H1 (cell line): ENCODE data around the gene CACNA2D3. TPM values are rescaled to one million over a fixed set of nuclear protein-coding genes. Genes with fewer than 3 reads are reported as not detected.

ENCODE experiments used
- CTCF ChIA-PET: fragments of 300-600 bp; sonication (Branson Sonifier 250); formaldehyde crosslinking; loops from one replicate; lab custom pipeline; 2021; ENCODE audit not compliant: partially characterized antibody; lab: Charles Lee
- POLR2A ChIA-PET: fragments of 300-600 bp; sonication (Branson Sonifier 250); formaldehyde crosslinking; loops from one replicate; lab custom pipeline; 2021; ENCODE audit warnings: inconsistent platforms; ENCODE audit not compliant: partially characterized antibody; lab: Charles Lee
- DNase-seq, 2 experiments: peaks; one replicate each; pipeline versions ENCODE4 v3.0.0 to v3.0.0-alpha.2; 2010 to 2022; ENCODE audit warnings: low spot score in 2 of 2, low read depth in 1 of 2, mixed read lengths in 1 of 2
- FAIRE-seq: peaks from 2 replicates; lab custom pipeline; 2011; peaks lifted over from hg19 to GRCh38; lab: Jason Lieb, UNC
- H2AFZ ChIP-seq: 2 replicates; pipeline ENCODE4 v1.8.1; 2012; ENCODE audit warnings: low read length, inconsistent platforms
- H2AK5ac ChIP-seq: 2 replicates; pipeline ENCODE4 v1.6.1; 2013; ENCODE audit warnings: low read depth, low read length
- H2BK120ac ChIP-seq: replicated peaks from 2 replicates; pipeline ENCODE3; 2013; ENCODE audit warnings: low read depth, low read length, inconsistent platforms
- H2BK12ac ChIP-seq: 2 replicates; pipeline ENCODE4 v1.6.1; 2013; ENCODE audit warnings: low read depth, low read length
- H2BK15ac ChIP-seq: 2 replicates; pipeline ENCODE4 v1.6.1; 2013; ENCODE audit warnings: low read length
- H2BK20ac ChIP-seq: 2 replicates; pipeline ENCODE4 v1.6.1; 2013; ENCODE audit warnings: low read length
- H2BK5ac ChIP-seq: 2 replicates; pipeline ENCODE4 v1.6.1; 2013; ENCODE audit warnings: low read depth, low read length
- H3K14ac ChIP-seq: 2 replicates; pipeline ENCODE4 v1.6.1; 2013; ENCODE audit warnings: inconsistent platforms; ENCODE audit not compliant: insufficient read length
- H3K18ac ChIP-seq: 2 replicates; pipeline ENCODE4 v1.6.1; 2013; ENCODE audit warnings: low read length; ENCODE audit errors: extremely low read depth
- H3K23ac ChIP-seq: 2 replicates; pipeline ENCODE4 v1.6.1; 2013; ENCODE audit warnings: inconsistent platforms; ENCODE audit not compliant: insufficient read length
- H3K23me2 ChIP-seq: 2 replicates; pipeline ENCODE4 v1.6.1; 2013; ENCODE audit warnings: low read depth, low read length
- H3K27ac ChIP-seq: 2 replicates; pipeline ENCODE4 v1.6.1; 2011; ENCODE audit warnings: low read depth, low read length, inconsistent platforms
- H3K27me3 ChIP-seq, 4 experiments: replicated peaks in 1 of 4; 1 replicate in 1 of 4; 2 replicates in 3 of 4; pipeline versions ENCODE4 v1.6.1 to v1.8.1; 2011 to 2013; ENCODE audit warnings: low read length in 3 of 4, mild to moderate bottlenecking in 3 of 4, inconsistent platforms in 2 of 4, mixed read lengths in 2 of 4, moderate library complexity in 1 of 4; ENCODE audit not compliant: control insufficient read depth in 3 of 4, insufficient read depth in 3 of 4; ENCODE audit errors: extremely low read depth in 1 of 4
- H3K36me3 ChIP-seq, 4 experiments: 2 replicates each; pipeline versions ENCODE4 v1.6.1 to v1.8.1; 2011 to 2013; ENCODE audit warnings: mild to moderate bottlenecking in 4 of 4, low read length in 3 of 4, moderate library complexity in 2 of 4, control low read depth in 1 of 4, inconsistent platforms in 1 of 4; ENCODE audit not compliant: insufficient read depth in 4 of 4, control insufficient read depth in 2 of 4
- H3K4ac ChIP-seq: replicated peaks from 2 replicates; pipeline ENCODE3; 2013; ENCODE audit warnings: low read length, low read depth, mixed read lengths, inconsistent platforms; ENCODE audit not compliant: insufficient read length
- H3K4me1 ChIP-seq, 4 experiments: replicated peaks in 1 of 4; 1 replicate in 1 of 4; 2 replicates in 3 of 4; pipeline versions ENCODE4 v1.6.1 to v1.8.1; 2011 to 2013; ENCODE audit warnings: low read length in 3 of 4, inconsistent platforms in 2 of 4, mixed read lengths in 1 of 4; ENCODE audit not compliant: insufficient read depth in 4 of 4, control insufficient read depth in 3 of 4
- H3K4me2 ChIP-seq, 2 experiments: 2 replicates each; pipeline versions ENCODE4 v1.6.1 to v1.8.1; 2011 to 2013; ENCODE audit warnings: low read depth in 2 of 2, low read length in 2 of 2, control low read depth in 1 of 2, inconsistent platforms in 1 of 2, mild to moderate bottlenecking in 1 of 2; ENCODE audit not compliant: insufficient read depth in 1 of 2
- H3K4me3 ChIP-seq, 4 experiments: fragments of 200-600, 300-600 bp in 1 of 4; sonication (generic), shearing (Covaris generic), sonication (Bioruptor Twin) in 1 of 4; 2 replicates each; pipeline versions ENCODE4 v1.5.1 to v1.8.1; 2011 to 2016; ENCODE audit warnings: low read length in 4 of 4, low read depth in 3 of 4, control low read depth in 2 of 4, inconsistent platforms in 2 of 4, mild to moderate bottlenecking in 2 of 4, mixed read lengths in 1 of 4, moderate library complexity in 1 of 4; ENCODE audit not compliant: insufficient read depth in 2 of 4; ENCODE audit errors: extremely low read depth in 1 of 4
- H3K56ac ChIP-seq: replicated peaks from 2 replicates; pipeline ENCODE3; 2013; ENCODE audit warnings: low read depth, mild to moderate bottlenecking, mixed read lengths, low read length, inconsistent platforms; ENCODE audit not compliant: insufficient read length
- H3K79me1 ChIP-seq: 2 replicates; pipeline ENCODE4 v1.6.1; 2013; ENCODE audit warnings: low read depth, low read length, control low read depth
- H3K79me2 ChIP-seq, 2 experiments: 2 replicates each; pipeline versions ENCODE4 v1.6.1 to v1.8.1; 2012 to 2013; ENCODE audit warnings: low read length in 2 of 2, mild to moderate bottlenecking in 2 of 2, inconsistent platforms in 1 of 2; ENCODE audit not compliant: insufficient read depth in 2 of 2, control insufficient read depth in 1 of 2
- H3K9ac ChIP-seq, 4 experiments: replicated peaks in 1 of 4; 1 replicate in 1 of 4; 2 replicates in 3 of 4; pipeline versions ENCODE4 v1.6.1 to v1.8.1; 2011 to 2013; ENCODE audit warnings: low read depth in 3 of 4, low read length in 3 of 4, control low read depth in 2 of 4, mild to moderate bottlenecking in 2 of 4, moderate library complexity in 2 of 4, inconsistent platforms in 1 of 4; ENCODE audit errors: extremely low read depth in 1 of 4
- H3K9me3 ChIP-seq, 2 experiments: 2 replicates each; pipeline versions ENCODE4 v1.6.1 to v1.8.1; 2012 to 2013; ENCODE audit warnings: mild to moderate bottlenecking in 2 of 2, moderate library complexity in 2 of 2, control low read depth in 1 of 2, inconsistent platforms in 1 of 2, low read depth in 1 of 2, low read length in 1 of 2, mixed read lengths in 1 of 2; ENCODE audit not compliant: insufficient read depth in 2 of 2
- H4K20me1 ChIP-seq, 2 experiments: replicated peaks in 1 of 2; 2 replicates each; pipeline versions ENCODE3 to v1.8.1; 2011 to 2013; ENCODE audit warnings: inconsistent platforms in 2 of 2, low read length in 2 of 2, mild to moderate bottlenecking in 1 of 2; ENCODE audit not compliant: insufficient read depth in 2 of 2, control insufficient read depth in 1 of 2
- H4K5ac ChIP-seq: 2 replicates; pipeline ENCODE4 v1.6.1; 2013; ENCODE audit warnings: low read length, low read depth, mixed read lengths, inconsistent platforms; ENCODE audit not compliant: insufficient read length
- H4K8ac ChIP-seq: 2 replicates; pipeline ENCODE4 v1.8.0; 2013; ENCODE audit warnings: mild to moderate bottlenecking, moderate library complexity, low read length, inconsistent platforms; ENCODE audit not compliant: insufficient read depth; ENCODE audit errors: extremely low read depth
- H4K91ac ChIP-seq: replicated peaks from 2 replicates; pipeline ENCODE3; 2013; ENCODE audit warnings: low read length, mixed read lengths, inconsistent platforms; ENCODE audit not compliant: insufficient read length
- ASH2L ChIP-seq: fragments of 200-600, 300-600 bp; sonication (generic); IDR thresholded peaks from one replicate; pipeline ENCODE4 v1.7.1; 2017; ENCODE audit warnings: low read length
- BCL11A ChIP-seq, 2 experiments: IDR thresholded peaks; one replicate each; pipeline ENCODE4 v1.6.1; 2011; ENCODE audit warnings: low read depth in 2 of 2, low read length in 2 of 2, mild to moderate bottlenecking in 2 of 2
- CHD1 ChIP-seq: IDR thresholded peaks from 2 replicates; pipeline ENCODE4 v1.6.1; 2012; ENCODE audit warnings: low read depth, low read length, improper control_type of control experiment
- CTCF ChIP-seq, 3 experiments: IDR thresholded peaks; 1 replicate in 2 of 3; 2 replicates in 1 of 3; pipeline versions ENCODE4 v1.5.1 to v1.6.1; 2011; ENCODE audit warnings: low read length in 3 of 3, mild to moderate bottlenecking in 3 of 3, inconsistent platforms in 2 of 3, low read depth in 1 of 3, moderate library complexity in 1 of 3; ENCODE audit not compliant: insufficient read depth in 1 of 3; ENCODE audit errors: control extremely low read depth in 1 of 3
- KDM1A ChIP-seq: fragments of 200-600, 300-600 bp; sonication (generic); IDR thresholded peaks from 2 replicates; pipeline ENCODE4 v1.7.1; 2016; ENCODE audit warnings: mild to moderate bottlenecking, low read length, borderline replicate concordance
- POLR2AphosphoS5 ChIP-seq: IDR thresholded peaks from 2 replicates; pipeline ENCODE4 v1.6.1; 2011; ENCODE audit warnings: low read depth, low read length
- RAD21 ChIP-seq, 2 experiments: IDR thresholded peaks in 1 of 2; conservative IDR thresholded peaks in 1 of 2; 2 replicates each; pipeline ENCODE4 v1.6.1; 2011; ENCODE audit warnings: low read depth in 2 of 2, low read length in 2 of 2, improper control_type of control experiment in 1 of 2, inconsistent platforms in 1 of 2, mild to moderate bottlenecking in 1 of 2, moderate library complexity in 1 of 2
- SP2 ChIP-seq: IDR thresholded peaks from 2 replicates; pipeline ENCODE4 v1.6.1; 2012; ENCODE audit warnings: mild to moderate bottlenecking, low read length, inconsistent platforms
- TEAD4 ChIP-seq: IDR thresholded peaks from 2 replicates; pipeline ENCODE4 v1.6.1; 2012; ENCODE audit warnings: low read depth, low read length, inconsistent platforms, mixed read lengths
- WGBS, 2 experiments: shearing (Covaris generic) in 1 of 2; methylation state at CpG; one replicate each; pipeline versions ENCODE4 v1.1.6 to v1.1.7; 2013 to 2015; ENCODE audit warnings: low lambda C conversion rate in 2 of 2, mixed read lengths in 2 of 2, inconsistent platforms in 1 of 2, low coverage in 1 of 2, missing lambda C conversion rate in 1 of 2; ENCODE audit not compliant: insufficient replicate concordance in 2 of 2, insufficient coverage in 1 of 2, insufficient read length in 1 of 2; ENCODE audit errors: extremely low coverage in 1 of 2, missing lambda C conversion rate in 1 of 2; 5-methylcytosine and 5-hydroxymethylcytosine counted together
- polyA plus RNA-seq, 7 experiments: library from polyadenylated mRNA; depleted of rRNA in 3 of 7; stranded (reverse) in 5 of 7; unstranded in 2 of 7; fragments of >200 nt in 5 of 7; fragments of 200-250 nt in 2 of 7; gene quantifications; 1 replicate in 5 of 7; 2 replicates in 1 of 7; 4 replicates in 1 of 7; pipeline versions ENCODE4 v1.2.1 to v1.2.3, GENCODE V29; 2011 to 2013; ENCODE audit warnings: missing spikeins in 2 of 7, mixed read lengths in 2 of 7
- total RNA-seq: library from RNA; stranded (reverse); fragmentation: NEBNext Ultra II Directional; extraction: Animal tissue kit (Norgen Biotek cat#: 25700); gene quantifications from 2 replicates; pipeline ENCODE4 v1.2.1, GENCODE V29; 2021

CACNA2D3 gene
- total and polyA plus RNA-seq, 2 of the 8 experiments (the other 6 are each of a cell fraction or from before 2014, with no cell fraction given) = 1.5 to 1.8 TPM

- Histone ChIP-seq H2AFZ (no peak overlapping the region), H2BK120ac (no peak overlapping the region), H3K23me2 (no peaks in the 10 kb centered on the region; the same call in 1 of the 2 replicates), H4K20me1 (no peaks in the 10 kb centered on the region), H3K36me3 (no peaks in the 10 kb centered on the region), H2BK5ac (no peak overlapping the region), H3K27me3 (no peaks in the 10 kb centered on the region; a peak in 1 of 7 replicates), H3K4me3 (no peak overlapping the region), H3K9me3 (no peaks in the 10 kb centered on the region), H3K18ac (no peak overlapping the region), H2BK20ac (no peak overlapping the region), H3K27ac (no peak overlapping the region), H4K91ac (no peak overlapping the region)
- POLR2A ChIA-PET = no interaction called here
- WGBS, 2 experiments = 95% methylated on average over 9 of the region's 9 CpGs; no CpG with 5 or more reads in 1 of the 2 experiments
- TF ChIP-seq POLR2AphosphoS5 (no peak), ASH2L (no peak), CHD1 (no peak), TEAD4 (no peak), RAD21 (IDR thresholded peaks at IDR 0.05 in 1 of 2, conservative IDR thresholded peaks at IDR 0.05 in 1 of 2; ENCODE audit: low read depth in 2 of 2, low read length in 2 of 2) (no peak), SP2 (no peak), CTCF (IDR thresholded peaks at IDR 0.05; ENCODE audit: control extremely low read depth in 1 of 3, insufficient read depth in 1 of 3, low read depth in 1 of 3, low read length in 3 of 3) (no peak), KDM1A (no peak), BCL11A (IDR thresholded peaks at IDR 0.05; ENCODE audit: low read depth in 2 of 2, low read length in 2 of 2) (no peak)
- TF ChIP-seq, all 59 proteins: peak for 0
- CTCF ChIA-PET = no interaction called here
- Histone ChIP-seq H3K79me2 (no peaks in the 10 kb centered on the region), H3K23ac (no peak overlapping the region), H3K79me1 (no peaks in the 10 kb centered on the region), H3K4me1 (peaks cover 0 to 8% (median 3%) of the 10 kb centered on the region in 4 experiments; a peak in 2 of 7 replicates), H4K8ac (no peak overlapping the region), H2BK15ac (no peak overlapping the region), H3K9ac (no peak overlapping the region), H3K56ac (no peak overlapping the region), H4K5ac (no peak overlapping the region), H3K14ac (no peak overlapping the region), H3K4me2 (no peak overlapping the region), H3K4ac (no peak overlapping the region), H2BK12ac (no peak overlapping the region), H2AK5ac (no peak overlapping the region)
- FAIRE-seq = no peak
- no peak for DNase-seq
Observed at GRCh38 chr3:54342676-54343075, 220.3 kb downstream of the CACNA2D3 start.
